ENCODE measurements around the gene ATAT1.

The ATAT1 gene

DNA sequence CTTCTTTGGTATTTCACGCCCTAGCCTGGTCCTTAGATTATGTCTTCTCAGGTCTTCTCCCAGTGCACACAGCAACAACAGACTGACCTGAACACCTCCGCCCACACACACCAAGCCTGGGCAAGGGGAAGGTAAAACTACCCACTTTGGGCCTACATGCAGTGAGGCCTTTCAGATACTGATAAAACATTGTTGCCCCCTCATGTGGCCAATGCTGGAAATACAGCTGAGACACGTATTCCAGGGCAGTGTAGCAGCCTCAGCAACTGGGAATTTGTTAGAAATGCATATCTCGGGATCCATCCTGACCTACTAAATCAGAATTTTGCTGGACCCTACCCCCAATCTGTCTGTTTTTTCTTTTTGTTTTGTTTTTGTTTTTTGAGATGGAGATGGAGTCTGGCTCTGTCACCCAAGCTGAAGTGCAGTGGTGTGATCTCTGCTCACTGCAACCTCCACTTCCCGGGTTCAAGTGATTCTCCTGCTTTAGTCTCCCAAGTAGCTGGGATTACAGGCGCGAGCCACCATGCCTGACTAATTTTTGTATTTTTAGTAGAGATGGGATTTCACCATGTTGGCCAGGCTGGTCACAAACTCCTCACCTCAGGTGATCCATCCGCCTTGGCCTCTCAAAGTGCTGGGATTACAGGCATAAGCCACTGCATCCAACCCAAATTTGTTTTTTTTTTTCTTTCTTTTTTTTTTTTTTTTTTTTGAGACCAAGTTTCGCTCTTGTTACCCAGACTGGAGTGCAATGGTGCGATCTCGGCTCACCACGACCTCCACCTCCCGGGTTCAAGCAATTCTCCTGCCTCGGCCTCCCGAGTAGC is 29.1 kb upstream of the ATAT1 start:
- TF ChIP-seq, protein P1, sequence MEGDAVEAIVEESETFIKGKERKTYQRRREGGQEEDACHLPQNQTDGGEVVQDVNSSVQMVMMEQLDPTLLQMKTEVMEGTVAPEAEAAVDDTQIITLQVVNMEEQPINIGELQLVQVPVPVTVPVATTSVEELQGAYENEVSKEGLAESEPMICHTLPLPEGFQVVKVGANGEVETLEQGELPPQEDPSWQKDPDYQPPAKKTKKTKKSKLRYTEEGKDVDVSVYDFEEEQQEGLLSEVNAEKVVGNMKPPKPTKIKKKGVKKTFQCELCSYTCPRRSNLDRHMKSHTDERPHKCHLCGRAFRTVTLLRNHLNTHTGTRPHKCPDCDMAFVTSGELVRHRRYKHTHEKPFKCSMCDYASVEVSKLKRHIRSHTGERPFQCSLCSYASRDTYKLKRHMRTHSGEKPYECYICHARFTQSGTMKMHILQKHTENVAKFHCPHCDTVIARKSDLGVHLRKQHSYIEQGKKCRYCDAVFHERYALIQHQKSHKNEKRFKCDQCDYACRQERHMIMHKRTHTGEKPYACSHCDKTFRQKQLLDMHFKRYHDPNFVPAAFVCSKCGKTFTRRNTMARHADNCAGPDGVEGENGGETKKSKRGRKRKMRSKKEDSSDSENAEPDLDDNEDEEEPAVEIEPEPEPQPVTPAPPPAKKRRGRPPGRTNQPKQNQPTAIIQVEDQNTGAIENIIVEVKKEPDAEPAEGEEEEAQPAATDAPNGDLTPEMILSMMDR (IDR thresholded peaks at IDR 0.05) = peak; percentile 65

DNA sequence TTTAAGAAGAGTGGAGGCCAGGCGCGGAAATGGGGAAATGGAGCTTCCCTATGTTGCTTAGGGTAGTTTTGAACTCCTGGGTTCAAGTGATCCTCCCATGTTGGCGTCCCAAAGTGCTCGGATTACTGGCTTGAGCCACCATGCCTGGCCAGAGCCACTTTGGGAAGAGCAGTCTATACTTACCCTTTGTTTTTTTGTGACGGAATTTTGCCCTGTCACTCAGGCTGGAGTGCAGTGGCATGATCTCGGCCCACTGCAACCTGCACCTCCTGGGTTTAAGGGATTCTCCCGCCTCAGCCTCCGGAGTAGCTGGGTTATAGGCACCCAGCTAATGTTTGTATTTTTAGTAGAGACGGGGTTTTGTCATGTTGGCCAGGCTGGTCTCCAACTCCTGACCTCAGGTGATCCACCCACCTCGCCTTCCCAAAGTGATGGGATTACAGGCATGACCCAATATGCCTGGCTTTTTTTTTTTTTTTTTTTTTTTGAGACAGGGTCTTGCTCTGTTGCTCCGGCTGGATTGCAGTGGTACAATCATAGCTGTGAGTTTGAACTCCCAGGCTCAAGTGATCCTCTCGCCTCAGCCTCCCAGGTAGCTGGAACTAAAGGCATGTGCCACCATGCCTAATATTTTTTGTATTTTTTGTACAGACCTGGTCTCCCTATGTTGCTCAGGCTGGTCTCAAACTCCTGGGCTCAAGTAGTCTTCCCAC is 27.6 kb upstream of the ATAT1 start:
- TF ChIP-seq, protein P1 (IDR thresholded peaks at IDR 0.05) = no peak

DNA sequence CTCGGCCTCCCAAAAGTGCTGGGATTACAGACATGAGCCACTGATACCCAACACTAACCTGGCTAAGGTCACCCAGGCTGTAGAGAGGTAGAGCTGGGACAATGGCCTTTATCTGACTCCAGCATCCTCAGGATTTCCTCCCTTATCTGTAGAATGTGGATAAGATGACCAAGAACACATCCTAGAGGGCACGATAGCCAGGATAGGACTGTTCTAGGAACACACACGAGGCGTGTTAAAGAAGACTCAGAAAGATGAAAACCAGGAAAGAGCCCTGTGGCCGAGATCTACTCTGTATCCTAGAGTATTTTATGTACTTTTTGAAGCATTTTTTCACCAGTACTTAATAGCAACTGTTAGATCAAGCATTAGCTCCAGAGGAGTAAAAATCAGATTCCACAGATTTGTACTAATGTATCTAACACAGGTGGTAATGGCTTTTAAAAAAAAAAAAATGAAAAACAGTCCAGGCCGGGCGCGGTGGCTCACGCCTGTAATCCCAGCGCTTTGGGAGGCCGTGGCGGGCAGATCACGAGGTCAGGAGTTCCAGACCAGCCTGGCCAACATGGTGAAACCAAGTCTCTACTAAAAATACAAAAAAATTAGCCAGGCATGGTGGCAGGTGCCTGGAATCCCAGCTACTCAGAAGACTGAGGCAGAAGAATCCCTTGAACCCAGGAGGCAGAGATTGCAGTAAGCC is 26.9 kb upstream of the ATAT1 start:
- TF ChIP-seq, protein P1 (IDR thresholded peaks at IDR 0.05) = no peak

DNA sequence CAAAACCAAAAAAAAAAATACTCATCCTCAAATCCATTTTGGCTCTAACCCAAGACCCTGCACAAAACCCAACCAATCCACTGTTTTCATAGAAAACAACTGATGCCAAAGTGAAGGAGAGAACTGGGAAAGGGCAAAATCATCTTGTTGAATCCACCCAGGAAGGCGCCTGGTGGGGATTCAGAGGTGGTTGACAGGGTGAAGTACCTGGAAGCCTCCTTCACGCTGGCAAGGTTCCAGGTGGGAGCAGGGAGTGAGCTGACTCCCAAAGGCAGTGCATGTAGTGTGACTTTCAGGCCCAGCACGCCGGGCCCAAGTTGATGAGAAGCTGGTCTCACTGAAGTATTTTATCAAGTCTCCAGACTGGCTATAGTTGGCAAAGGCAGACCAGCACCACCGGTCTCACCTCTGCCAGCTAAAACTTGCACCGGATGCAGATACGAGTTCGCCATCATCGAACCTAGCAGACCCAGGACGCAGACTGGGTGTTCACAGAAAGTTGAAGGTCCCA is 26.2 kb upstream of the ATAT1 start:
- TF ChIP-seq, protein P1 (IDR thresholded peaks at IDR 0.05) = no peak

DNA sequence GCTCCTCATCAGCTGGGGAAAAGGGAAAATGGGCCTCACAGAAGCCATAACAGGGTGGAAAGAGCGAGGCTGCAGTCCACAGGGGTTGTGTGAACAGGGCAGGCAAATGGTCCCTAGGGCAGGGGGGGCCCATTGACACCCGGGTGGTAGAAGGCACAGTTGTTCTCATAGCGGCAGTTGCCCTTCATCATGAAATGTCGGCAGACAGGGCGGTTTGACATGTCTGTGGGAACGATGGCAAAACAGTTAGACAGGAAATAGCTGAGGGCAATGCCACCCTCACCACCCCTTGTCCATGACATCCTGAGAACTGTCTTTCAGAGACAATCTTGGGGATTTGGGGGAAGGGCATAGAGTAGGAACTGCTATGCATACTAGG is 25.2 kb upstream of the ATAT1 start:
- TF ChIP-seq, protein P1 (IDR thresholded peaks at IDR 0.05) = no peak

DNA sequence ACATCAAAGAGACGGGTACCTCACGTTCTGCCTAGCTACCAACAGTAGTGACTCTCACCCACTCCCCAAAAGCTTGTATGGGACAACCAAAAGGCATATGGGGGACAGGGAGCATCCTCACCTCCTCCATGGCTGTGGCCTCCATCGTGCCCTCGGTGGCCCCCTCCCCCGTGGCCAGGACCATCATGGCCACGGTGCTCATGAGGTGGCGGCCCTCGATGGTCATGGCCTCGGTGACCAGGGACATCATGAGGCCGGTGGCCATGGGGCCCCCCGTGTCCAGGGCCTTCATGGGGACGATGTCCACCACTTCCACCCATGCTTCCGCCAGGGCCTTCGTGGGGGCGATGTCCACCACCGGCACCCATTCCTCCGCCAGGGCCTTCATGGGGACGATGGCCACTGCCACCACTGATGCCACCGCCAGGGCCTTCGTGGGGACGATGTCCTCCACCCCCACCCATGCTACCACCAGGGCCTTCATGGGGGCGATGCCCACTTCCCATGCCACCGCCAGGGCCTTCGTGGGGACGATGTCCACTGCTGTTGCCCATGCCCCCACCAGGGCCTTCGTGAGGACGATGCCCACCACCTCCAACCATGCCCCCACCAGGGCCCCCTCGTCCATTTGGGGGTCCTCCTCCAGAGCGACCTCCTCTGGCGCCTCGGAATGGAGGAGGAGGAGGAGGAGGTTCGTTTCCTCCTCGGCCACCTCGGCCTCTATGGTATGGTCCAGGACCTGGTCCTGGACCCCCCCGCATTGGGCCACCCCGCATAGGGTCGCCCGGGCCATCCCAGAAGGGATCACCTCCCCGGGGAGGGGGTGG is 24.6 kb upstream of the ATAT1 start:
- TF ChIP-seq, protein P1 (IDR thresholded peaks at IDR 0.05) = no peak

DNA sequence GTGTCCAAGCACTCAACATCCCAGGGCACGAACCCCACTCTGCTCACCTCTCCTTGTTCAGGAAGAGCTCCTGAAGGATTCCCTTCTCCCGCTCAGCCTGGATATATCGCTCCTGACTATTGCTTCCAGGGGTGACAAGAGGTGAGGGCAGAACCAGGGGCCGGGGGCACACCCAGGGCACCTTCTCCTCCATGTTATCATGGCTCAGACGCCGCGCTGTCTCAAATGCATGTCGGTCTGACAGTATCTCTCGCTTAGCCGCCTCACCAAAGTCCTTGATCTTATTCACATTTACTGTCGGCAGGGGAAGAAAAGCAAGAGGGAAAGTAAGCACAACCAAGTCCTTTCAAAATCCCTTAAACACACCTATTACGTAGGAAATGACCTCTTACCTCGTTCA is 22.7 kb upstream of the ATAT1 start:
- TF ChIP-seq, protein P1 (IDR thresholded peaks at IDR 0.05) = no peak

All from LNCAP (cell line).